ENCODE measurements around the gene B4GALT5. TPM values are rescaled to one million over a fixed set of nuclear protein-coding genes. Genes with fewer than 3 reads are reported as not detected.
A peak's percentile ranks its signal among the peaks of the same experiment; 100 is the strongest.

The B4GALT5 gene
- total RNA-seq, 1 experiment from 2014 or later: 92.5 TPM

DNA sequence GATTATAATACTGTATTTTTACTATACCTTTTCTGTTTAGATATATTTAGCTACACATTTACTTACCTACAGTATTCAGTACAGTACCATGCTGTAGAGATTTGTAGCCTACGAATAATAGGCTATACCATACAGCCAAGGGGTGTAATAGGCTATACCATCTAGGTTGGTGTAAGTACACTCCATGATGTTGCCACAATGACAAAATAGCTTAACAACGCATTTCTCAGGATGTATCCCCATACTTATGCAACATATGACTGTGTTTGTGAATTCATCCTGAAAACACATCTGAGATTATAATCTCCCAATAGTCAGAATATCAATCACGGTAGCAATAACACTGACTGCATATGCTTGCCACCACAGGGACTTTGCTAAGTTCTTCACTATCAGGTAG is 20.7 kb downstream of the B4GALT5 start:
- POLR2A ChIA-PET: interaction anchor here (0.9 to 1.5 kb wide), 4 partner anchors 9 to 21 kb away, joined by 3 to 5 read pairs (median 4); partner anchors contain the start of gene B4GALT5
- no peak overlapping the region for H3K9ac ChIP-seq (ENCODE audit: low read length)
- H3K4me3 ChIP-seq (replicated peaks in 1 of 2; ENCODE audit: low read depth in 1 of 2, low read length in 2 of 2): no peak overlapping the region
- intact Hi-C loops (cut with micrococcal nuclease): no loop called here
- ATAC-seq (no peak), DNase-seq (ENCODE audit: low read depth, low spot score) (no peak)
- no peak for TF ChIP-seq SRF (IDR thresholded peaks at IDR 0.05; ENCODE audit: low read depth)
- TF ChIP-seq SP1 (IDR thresholded peaks at IDR 0.05; ENCODE audit: low read depth): no peak
- TF ChIP-seq, protein P1, sequence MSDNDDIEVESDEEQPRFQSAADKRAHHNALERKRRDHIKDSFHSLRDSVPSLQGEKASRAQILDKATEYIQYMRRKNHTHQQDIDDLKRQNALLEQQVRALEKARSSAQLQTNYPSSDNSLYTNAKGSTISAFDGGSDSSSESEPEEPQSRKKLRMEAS (IDR thresholded peaks at IDR 0.05): no peak
- TF ChIP-seq, protein P2, sequence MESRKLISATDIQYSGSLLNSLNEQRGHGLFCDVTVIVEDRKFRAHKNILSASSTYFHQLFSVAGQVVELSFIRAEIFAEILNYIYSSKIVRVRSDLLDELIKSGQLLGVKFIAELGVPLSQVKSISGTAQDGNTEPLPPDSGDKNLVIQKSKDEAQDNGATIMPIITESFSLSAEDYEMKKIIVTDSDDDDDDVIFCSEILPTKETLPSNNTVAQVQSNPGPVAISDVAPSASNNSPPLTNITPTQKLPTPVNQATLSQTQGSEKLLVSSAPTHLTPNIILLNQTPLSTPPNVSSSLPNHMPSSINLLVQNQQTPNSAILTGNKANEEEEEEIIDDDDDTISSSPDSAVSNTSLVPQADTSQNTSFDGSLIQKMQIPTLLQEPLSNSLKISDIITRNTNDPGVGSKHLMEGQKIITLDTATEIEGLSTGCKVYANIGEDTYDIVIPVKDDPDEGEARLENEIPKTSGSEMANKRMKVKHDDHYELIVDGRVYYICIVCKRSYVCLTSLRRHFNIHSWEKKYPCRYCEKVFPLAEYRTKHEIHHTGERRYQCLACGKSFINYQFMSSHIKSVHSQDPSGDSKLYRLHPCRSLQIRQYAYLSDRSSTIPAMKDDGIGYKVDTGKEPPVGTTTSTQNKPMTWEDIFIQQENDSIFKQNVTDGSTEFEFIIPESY (IDR thresholded peaks at IDR 0.05; ENCODE audit: extremely low read depth, insufficient replicate concordance, low read length): no peak
- TF ChIP-seq ELF1 (IDR thresholded peaks at IDR 0.05; ENCODE audit: borderline replicate concordance, low read depth): no peak
- TF ChIP-seq TCF7L2 (IDR thresholded peaks at IDR 0.05; ENCODE audit: borderline replicate concordance, extremely low read depth, insufficient read depth, insufficient read length): no peak
- no peak for TF ChIP-seq CTCF (IDR thresholded peaks at IDR 0.05 in 2 of 3, conservative IDR thresholded peaks at IDR 0.05 in 1 of 3; ENCODE audit: borderline replicate concordance in 1 of 3, insufficient read depth in 1 of 3, low read depth in 2 of 3, low read length in 2 of 3)
- no peak for TF ChIP-seq CEBPB (IDR thresholded peaks at IDR 0.05; ENCODE audit: low read depth)
- no peak for TF ChIP-seq ZFX (IDR thresholded peaks at IDR 0.05)
- TF ChIP-seq EZH2phosphoT487 (IDR thresholded peaks at IDR 0.05; ENCODE audit: borderline replicate concordance): no peak
- TF ChIP-seq ATF3 (IDR thresholded peaks at IDR 0.05): no peak
- TF ChIP-seq POLR2A (IDR thresholded peaks at IDR 0.05; ENCODE audit: borderline replicate concordance, extremely low read depth, insufficient read depth, insufficient read length): no peak
- TF ChIP-seq, protein P3, sequence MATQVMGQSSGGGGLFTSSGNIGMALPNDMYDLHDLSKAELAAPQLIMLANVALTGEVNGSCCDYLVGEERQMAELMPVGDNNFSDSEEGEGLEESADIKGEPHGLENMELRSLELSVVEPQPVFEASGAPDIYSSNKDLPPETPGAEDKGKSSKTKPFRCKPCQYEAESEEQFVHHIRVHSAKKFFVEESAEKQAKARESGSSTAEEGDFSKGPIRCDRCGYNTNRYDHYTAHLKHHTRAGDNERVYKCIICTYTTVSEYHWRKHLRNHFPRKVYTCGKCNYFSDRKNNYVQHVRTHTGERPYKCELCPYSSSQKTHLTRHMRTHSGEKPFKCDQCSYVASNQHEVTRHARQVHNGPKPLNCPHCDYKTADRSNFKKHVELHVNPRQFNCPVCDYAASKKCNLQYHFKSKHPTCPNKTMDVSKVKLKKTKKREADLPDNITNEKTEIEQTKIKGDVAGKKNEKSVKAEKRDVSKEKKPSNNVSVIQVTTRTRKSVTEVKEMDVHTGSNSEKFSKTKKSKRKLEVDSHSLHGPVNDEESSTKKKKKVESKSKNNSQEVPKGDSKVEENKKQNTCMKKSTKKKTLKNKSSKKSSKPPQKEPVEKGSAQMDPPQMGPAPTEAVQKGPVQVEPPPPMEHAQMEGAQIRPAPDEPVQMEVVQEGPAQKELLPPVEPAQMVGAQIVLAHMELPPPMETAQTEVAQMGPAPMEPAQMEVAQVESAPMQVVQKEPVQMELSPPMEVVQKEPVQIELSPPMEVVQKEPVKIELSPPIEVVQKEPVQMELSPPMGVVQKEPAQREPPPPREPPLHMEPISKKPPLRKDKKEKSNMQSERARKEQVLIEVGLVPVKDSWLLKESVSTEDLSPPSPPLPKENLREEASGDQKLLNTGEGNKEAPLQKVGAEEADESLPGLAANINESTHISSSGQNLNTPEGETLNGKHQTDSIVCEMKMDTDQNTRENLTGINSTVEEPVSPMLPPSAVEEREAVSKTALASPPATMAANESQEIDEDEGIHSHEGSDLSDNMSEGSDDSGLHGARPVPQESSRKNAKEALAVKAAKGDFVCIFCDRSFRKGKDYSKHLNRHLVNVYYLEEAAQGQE (IDR thresholded peaks at IDR 0.05; ENCODE audit: low read depth): no peak
- TF ChIP-seq RAD21 (IDR thresholded peaks at IDR 0.05; ENCODE audit: low read depth): no peak
- TF ChIP-seq EGR1 (IDR thresholded peaks at IDR 0.05; ENCODE audit: low read depth): no peak
- no peak for TF ChIP-seq EZH2 (IDR thresholded peaks at IDR 0.05)
- no peak for TF ChIP-seq ZNF274 (IDR thresholded peaks at IDR 0.05; ENCODE audit: low read depth, low read length)
- no peak for TF ChIP-seq FOSL1 (IDR thresholded peaks at IDR 0.05; ENCODE audit: low read depth)
- no peak for TF ChIP-seq SIN3A (IDR thresholded peaks at IDR 0.05; ENCODE audit: low read depth)
- BruUV-seq (replicated peaks): no TSS peak
- H3K79me2 ChIP-seq (ENCODE audit: insufficient read depth, low read length): peaks cover 100% of the 10 kb centered on the region
- peak overlapping the region; percentile 42; the same call in 1 of the 2 replicates for H3K4me2 ChIP-seq (ENCODE audit: low read length)
- no peak overlapping the region for H3K27ac ChIP-seq (ENCODE audit: low read depth, low read length)
- H3K9me2 ChIP-seq (ENCODE audit: insufficient read depth): no peaks in the 10 kb centered on the region
- H2AFZ ChIP-seq (ENCODE audit: low read depth, low read length, poor library complexity, severe bottlenecking): no peak overlapping the region
- no peaks in the 10 kb centered on the region for H3K9me3 ChIP-seq (ENCODE audit: control insufficient read depth in 1 of 2, insufficient read depth in 1 of 2, low read depth in 1 of 2, low read length in 2 of 2)
- RAD21 ChIA-PET (ENCODE audit: low non-redundant PET in 1 of 2, low total read pairs in 2 of 2, uncharacterized antibody in 2 of 2, unreplicated experiment in 2 of 2): interaction anchor here in 1 of 2 experiments (0.6 kb wide), 1 partner anchor 195 kb away, joined by 3 read pairs; no protein-coding TSS in a partner anchor
- no peaks in the 10 kb centered on the region for H3K27me3 ChIP-seq (ENCODE audit: insufficient read depth, low read length)
- peaks cover 96 to 98% of the 10 kb centered on the region in 2 experiments for H3K4me1 ChIP-seq (ENCODE audit: control insufficient read depth in 1 of 2, insufficient read depth in 2 of 2, low read length in 2 of 2)
- peaks cover 25% of the 10 kb centered on the region; the same call in 1 of the 2 replicates for H4K20me1 ChIP-seq (ENCODE audit: insufficient read depth)
- CTCF ChIA-PET: interaction anchor here (1.3 kb wide), 1 partner anchor 14 kb away, joined by 5 read pairs; no protein-coding TSS in a partner anchor
- no peaks in the 10 kb centered on the region for H3K36me3 ChIP-seq (ENCODE audit: control insufficient read depth in 1 of 2, insufficient read depth in 2 of 2, low read length in 2 of 2)
